Lower lobe of right lung (tissue), 2 donors: ENCODE results near the gene TTPAL. TPM values are rescaled to one million over a fixed set of nuclear protein-coding genes. Genes with fewer than 3 reads are reported as not detected.
A peak's percentile ranks its signal among the peaks of the same experiment; 100 is the strongest.

Experiments used
- ATAC-seq, 2 donors: fragments of 200-7000 bp; cut with Tn5 transposase; one replicate each; pipeline ENCODE4 v1.9.1; 2020 to 2022; ENCODE audit warnings: mild to moderate bottlenecking in 2 of 2, moderate library complexity in 2 of 2
- DNase-seq: peaks from one replicate; pipeline ENCODE4 v3.0.0-alpha.2; 2020
- H3K27ac ChIP-seq: fragments of 200-600 bp; one replicate; pipeline ENCODE4 v1.8.0; 2022
- H3K27me3 ChIP-seq: fragments of 200-600 bp; one replicate; pipeline ENCODE4 v1.8.0; 2022; ENCODE audit warnings: low read depth
- H3K36me3 ChIP-seq: fragments of 200-600 bp; one replicate; pipeline ENCODE4 v1.8.0; 2022; ENCODE audit warnings: mild to moderate bottlenecking
- H3K4me1 ChIP-seq: fragments of 200-600 bp; one replicate; pipeline ENCODE4 v1.8.0; 2022
- H3K4me3 ChIP-seq: fragments of 200-600 bp; one replicate; pipeline ENCODE4 v1.8.0; 2022; ENCODE audit warnings: mild to moderate bottlenecking
- H3K9me3 ChIP-seq: fragments of 200-600 bp; one replicate; pipeline ENCODE4 v1.8.0; 2022
- CTCF ChIP-seq: fragments of 200-600 bp; IDR thresholded peaks from one replicate; pipeline ENCODE4 v1.8.0; 2022; ENCODE audit warnings: antibody characterized with exemption, mild to moderate bottlenecking
- intact Hi-C: fragments of 100-400 bp; cut with DNase I; formaldehyde crosslinking; loops from one replicate; pipeline ENCODE4 v1.11.0; 2022
- total RNA-seq: library from RNA; stranded (reverse); fragmentation: NEBNext Ultra II Directional; extraction: Animal tissue kit (Norgen Biotek cat#: 25700); gene quantifications from one replicate; pipeline ENCODE4 v1.2.1, GENCODE V29; 2021
- donor health status: DM: no; HTN: yes; CAD: no; lungs with severe emphysema.

TTPAL gene
- total RNA-seq, 1 donor from 2014 or later = 9.6 TPM

GRCh38 chr20:44516491-44516890 lies 40.8 kb downstream of the TTPAL start:
- no peak for TF ChIP-seq CTCF
- DNase-seq = no peak
- H3K9me3 ChIP-seq = no peaks in the 10 kb centered on the region
- intact Hi-C loops = no loop called here
- no peak overlapping the region for H3K27ac ChIP-seq
- H3K36me3 ChIP-seq = peaks cover 33% of the 10 kb centered on the region
- H3K27me3 ChIP-seq = no peaks in the 10 kb centered on the region
- H3K4me3 ChIP-seq = no peak overlapping the region
- peaks cover 63% of the 10 kb centered on the region for H3K4me1 ChIP-seq
- ATAC-seq = no peak

- DNase-seq = no peak
- no peaks in the 10 kb centered on the region for H3K27me3 ChIP-seq
- no peak overlapping the region for H3K27ac ChIP-seq
- intact Hi-C loops = no loop called here
- H3K4me1 ChIP-seq = peaks cover 67% of the 10 kb centered on the region
- H3K36me3 ChIP-seq = peaks cover 23% of the 10 kb centered on the region
- no peak for ATAC-seq
- H3K9me3 ChIP-seq = no peaks in the 10 kb centered on the region
- no peak overlapping the region for H3K4me3 ChIP-seq
- TF ChIP-seq CTCF = no peak
Measured at GRCh38 chr20:44517454-44517853, 41.8 kb downstream of the TTPAL start.

- intact Hi-C loops = no loop called here
- Histone ChIP-seq H3K27ac (no peak overlapping the region), H3K36me3 (peaks cover 16% of the 10 kb centered on the region), H3K4me1 (peaks cover 68% of the 10 kb centered on the region), H3K4me3 (no peak overlapping the region), H3K27me3 (no peaks in the 10 kb centered on the region), H3K9me3 (no peaks in the 10 kb centered on the region)
- TF ChIP-seq CTCF = no peak
- DNase-seq (no peak), ATAC-seq (no peak)
Measured at GRCh38 chr20:44518248-44518647, 42.6 kb downstream of the TTPAL start.

GRCh38 chr20:44520881-44521280 lies 45.2 kb downstream of the TTPAL start:
- Histone ChIP-seq H3K27me3 (no peaks in the 10 kb centered on the region), H3K4me3 (peak overlapping the region; percentile 99), H3K36me3 (peaks cover 6% of the 10 kb centered on the region), H3K9me3 (no peaks in the 10 kb centered on the region), H3K4me1 (peaks cover 54% of the 10 kb centered on the region), H3K27ac (peak overlapping the region; percentile 100)
- intact Hi-C loops = loop anchor here (10.0 kb wide), 1 partner anchor 64 kb away; the partner anchor contains the start of gene PKIG
- DNase-seq (no peak), ATAC-seq (no peak)
- no peak for TF ChIP-seq CTCF

GRCh38 chr20:44521484-44522481 lies 46.1 kb downstream of the TTPAL start, which contains the start of gene SERINC3:
Gene SERINC3, minus strand, starts transcription at chr20:44522070. Its CDS starts 119 bp downstream, at chr20:44521951.
- Histone ChIP-seq H3K36me3 (peaks cover 2% of the 10 kb centered on the region), H3K27me3 (no peaks in the 10 kb centered on the region), H3K9me3 (no peaks in the 10 kb centered on the region), H3K4me1 (peaks cover 49% of the 10 kb centered on the region), H3K27ac (peak within 1 kb of the TSS; percentile 100), H3K4me3 (peak within 1 kb of the TSS; percentile 99)
- TF ChIP-seq CTCF = no peak
- intact Hi-C loops = loop anchor here (10.0 kb wide), 1 partner anchor 63 kb away; the partner anchor contains the start of gene PKIG
- DNase-seq = peak; percentile 97
- peak; percentile 100 for ATAC-seq
